ENCODE measurements around the gene OR2AE1. TPM values are rescaled to one million over a fixed set of nuclear protein-coding genes. Genes with fewer than 3 reads are reported as not detected.

OR2AE1 gene
- total and polyA plus RNA-seq, 2 of the 13 experiments (the other 11 are each of a cell fraction or from before 2014, with no cell fraction given), result not detected

GRCh38 chr7:99918959-99919813, 42.4 kb upstream of the OR2AE1 start, which contains the start of gene TRIM4 (continued):
- TF ChIP-seq KLF16 (CRISPR knock-in tag; IDR thresholded peaks at IDR 0.05) (no peak; a peak in 1 of 4 replicates), GTF3A (CRISPR knock-in tag; conservative IDR thresholded peaks at IDR 0.05) (no peak), ZSCAN25 (CRISPR knock-in tag; IDR thresholded peaks at IDR 0.05) (no peak; the same call in 1 of the 2 replicates), KDM5A (IDR thresholded peaks at IDR 0.05; ENCODE audit: borderline replicate concordance, low read length) (peak; percentile 79), ZNF101 (CRISPR knock-in tag; IDR thresholded peaks at IDR 0.05; ENCODE audit: borderline replicate concordance, low read depth) (no peak), SNRNP70 (IDR thresholded peaks at IDR 0.05; ENCODE audit: low read depth, low read length) (no peak), ZNF570 (CRISPR knock-in tag; IDR thresholded peaks at IDR 0.05; ENCODE audit: borderline replicate concordance) (no peak), ZNF3 (CRISPR knock-in tag; IDR thresholded peaks at IDR 0.05) (no peak), BHLHE40 (IDR thresholded peaks at IDR 0.05; ENCODE audit: low read length) (no peak), ATF5 (CRISPR knock-in tag; IDR thresholded peaks at IDR 0.05; ENCODE audit: low read depth) (no peak), ZNF343 (CRISPR knock-in tag; IDR thresholded peaks at IDR 0.05) (no peak), CBX1 (IDR thresholded peaks at IDR 0.05; ENCODE audit: low read depth) (peak; percentile 86), NFAT5 (CRISPR knock-in tag; IDR thresholded peaks at IDR 0.05) (no peak), KDM3A (CRISPR knock-in tag; IDR thresholded peaks at IDR 0.05; ENCODE audit: low read depth) (peak; percentile 68; the same call in 1 of the 2 replicates), NR1H2 (CRISPR knock-in tag; IDR thresholded peaks at IDR 0.05; ENCODE audit: borderline replicate concordance, low read depth) (no peak), TBL1XR1 (IDR thresholded peaks at IDR 0.05; ENCODE audit: borderline replicate concordance, low read length, partially characterized antibody) (no peak), ZNF446 (CRISPR knock-in tag; IDR thresholded peaks at IDR 0.05) (peak; percentile 79), TEF (CRISPR knock-in tag; IDR thresholded peaks at IDR 0.05) (no peak), ZIK1 (CRISPR knock-in tag; IDR thresholded peaks at IDR 0.05; ENCODE audit: borderline replicate concordance, low read depth) (no peak), CHCHD3 (CRISPR knock-in tag; IDR thresholded peaks at IDR 0.05) (no peak), ZNF737 (CRISPR knock-in tag; IDR thresholded peaks at IDR 0.05; ENCODE audit: borderline replicate concordance) (no peak), CHD4 (IDR thresholded peaks at IDR 0.05; ENCODE audit: borderline replicate concordance, low read length) (no peak), ATF1 (CRISPR knock-in tag; IDR thresholded peaks at IDR 0.05) (peak; percentile 56)
